HG03460 (cell line): ENCODE measurements around the gene PDX1.

Source experiments
- ATAC-seq: cut with Tn5 transposase; IDR thresholded peaks from one replicate; pipeline ENCODE4 v1.9.1; 2021; ENCODE audit not compliant: unreplicated experiment

Gene PDX1

DNA sequence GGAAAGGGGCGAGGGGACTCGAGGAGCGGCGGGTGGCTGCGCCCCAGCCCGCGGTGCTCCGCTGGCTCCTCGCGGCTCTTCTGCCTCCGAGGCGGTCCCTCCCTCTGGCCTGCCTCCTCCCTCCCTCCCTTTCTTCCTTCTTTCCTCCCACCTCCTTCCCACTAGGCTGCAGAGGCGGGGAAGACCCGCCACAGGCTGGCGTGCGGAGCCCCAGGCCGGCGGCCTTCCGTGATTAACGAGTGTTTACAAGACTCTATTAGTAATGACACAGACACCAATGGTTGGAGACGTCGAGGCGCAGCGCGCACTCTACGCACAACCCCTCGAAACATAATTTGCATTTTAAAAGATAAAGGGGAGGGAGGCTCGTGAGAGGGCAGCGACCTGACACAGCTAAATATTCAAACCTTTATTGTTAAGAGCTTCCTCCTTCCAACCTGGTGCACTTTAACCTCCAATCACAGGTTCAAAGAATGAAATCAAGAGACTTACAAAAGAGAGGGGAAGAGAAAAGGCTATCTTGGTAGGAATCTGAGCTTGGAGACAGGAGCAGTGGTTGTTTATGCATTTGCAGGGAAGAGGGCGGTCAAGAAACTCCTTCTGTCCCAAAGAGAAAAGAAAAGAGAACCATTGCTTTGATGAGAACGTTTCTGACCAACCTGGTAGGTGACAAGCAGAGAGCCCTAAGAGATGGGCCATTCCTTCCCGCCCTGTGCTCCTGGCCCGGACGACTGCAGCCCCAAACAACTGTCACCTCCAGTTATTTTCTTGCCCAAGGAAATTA is 49.5 kb downstream of the PDX1 start, which contains the start of gene CDX2:
TSS of gene CDX2 (minus strand) at position 234 of the 784 bp plus-strand sequence. CDS start 309 bp downstream, outside the sequence.
- no peak for ATAC-seq

DNA sequence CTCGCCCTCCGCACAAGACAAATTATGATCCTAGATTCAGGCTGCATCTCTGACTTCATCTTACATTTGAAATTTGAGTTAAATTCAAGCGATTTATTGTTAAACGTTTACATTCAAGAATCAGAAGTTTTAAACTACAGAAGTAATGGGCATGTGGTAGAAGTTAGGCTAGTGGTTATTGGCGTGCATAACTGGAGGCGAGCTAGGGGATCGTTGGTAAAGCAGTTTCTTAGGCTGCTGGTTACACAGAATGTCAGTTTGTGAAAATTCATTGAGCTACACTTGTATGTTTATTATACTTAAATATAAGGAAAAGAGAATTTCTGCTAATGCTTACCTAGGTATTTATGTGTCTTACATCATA is 50.0 kb downstream of the PDX1 start:
- ATAC-seq: no peak

DNA sequence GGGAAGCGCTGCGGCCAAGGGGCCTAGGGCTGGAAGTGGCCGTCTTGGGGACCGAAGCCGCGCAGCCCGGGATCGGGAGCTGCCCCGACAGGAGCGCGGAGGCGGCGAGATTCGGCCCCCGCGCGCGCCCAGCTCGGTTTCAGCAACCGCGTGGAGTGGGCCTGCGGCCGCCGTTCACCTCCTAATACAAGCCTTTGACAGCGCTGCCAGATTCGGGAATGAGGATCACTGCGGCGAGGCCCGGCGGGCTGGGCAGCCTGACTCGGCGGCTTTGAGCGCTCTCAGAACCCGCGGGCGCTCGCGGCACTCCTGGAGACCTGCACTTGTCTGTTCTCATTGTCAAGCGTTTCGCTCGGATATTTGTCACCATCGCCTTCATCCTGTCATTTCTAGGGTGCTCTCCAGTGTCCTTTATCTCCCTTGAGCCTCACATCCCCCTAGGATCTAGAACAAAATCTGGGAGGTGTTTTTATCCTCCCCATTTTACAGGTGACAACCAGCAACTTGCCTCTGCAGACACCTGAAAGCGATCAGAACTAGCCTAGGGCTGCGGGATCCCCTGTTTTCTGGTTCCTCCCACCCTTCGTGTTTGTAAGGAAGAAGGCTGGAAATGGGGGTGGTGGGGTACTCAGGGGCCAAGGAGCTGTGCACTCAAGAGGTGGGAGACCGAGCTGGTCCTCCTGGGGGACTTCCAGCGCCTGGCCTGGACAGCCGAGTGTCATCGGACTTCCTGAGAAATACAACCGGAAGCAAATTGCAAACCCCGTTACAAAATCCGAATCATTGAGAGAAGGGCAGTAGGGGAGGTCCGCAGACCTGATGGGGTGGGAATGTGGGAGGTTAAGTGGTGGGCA is 50.8 kb downstream of the PDX1 start:
- no peak for ATAC-seq

- no peak for ATAC-seq
Measured at GRCh38 chr13:27971236-27971645, 51.4 kb downstream of the PDX1 start.

DNA sequence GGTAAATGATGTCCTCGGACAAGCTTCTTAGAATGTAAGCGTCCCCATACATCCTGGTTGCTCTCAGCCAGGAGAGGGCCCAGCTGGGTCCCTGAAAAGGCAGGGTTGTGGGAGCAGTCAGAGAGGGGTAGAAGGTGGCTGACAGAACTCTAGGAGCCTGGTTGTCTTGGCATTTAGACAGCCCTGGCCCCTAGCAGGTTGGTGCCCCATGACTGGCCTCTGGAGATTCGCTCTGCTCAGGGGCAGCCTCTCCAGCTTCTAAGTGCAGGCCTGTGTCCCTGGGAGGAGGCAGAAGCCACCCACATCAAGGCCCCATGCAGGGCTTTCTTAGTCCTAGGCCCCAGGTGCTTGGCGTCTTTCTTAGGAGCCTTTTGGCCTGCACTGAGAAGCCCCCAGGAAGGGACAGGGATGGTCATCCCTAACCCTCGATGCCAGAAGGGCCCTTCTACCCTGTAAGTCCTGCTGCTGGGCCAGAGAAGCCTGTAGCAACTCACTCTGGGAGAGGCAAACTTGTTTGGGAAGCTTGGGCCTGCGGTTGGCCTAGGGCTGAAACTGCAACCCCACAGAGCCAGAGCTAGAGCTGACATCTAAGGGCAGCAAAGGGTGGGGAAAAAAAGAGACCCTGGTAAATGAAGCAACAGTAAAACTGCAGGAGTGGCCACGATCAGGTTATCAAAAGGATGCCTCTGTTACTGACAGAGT is 52.1 kb downstream of the PDX1 start:
- no peak for ATAC-seq

GRCh38 chr13:27972478-27972820 is 52.6 kb downstream of the PDX1 start:
- ATAC-seq: no peak

- ATAC-seq: no peak
Measured at GRCh38 chr13:27973291-27973690, 53.5 kb downstream of the PDX1 start.

DNA sequence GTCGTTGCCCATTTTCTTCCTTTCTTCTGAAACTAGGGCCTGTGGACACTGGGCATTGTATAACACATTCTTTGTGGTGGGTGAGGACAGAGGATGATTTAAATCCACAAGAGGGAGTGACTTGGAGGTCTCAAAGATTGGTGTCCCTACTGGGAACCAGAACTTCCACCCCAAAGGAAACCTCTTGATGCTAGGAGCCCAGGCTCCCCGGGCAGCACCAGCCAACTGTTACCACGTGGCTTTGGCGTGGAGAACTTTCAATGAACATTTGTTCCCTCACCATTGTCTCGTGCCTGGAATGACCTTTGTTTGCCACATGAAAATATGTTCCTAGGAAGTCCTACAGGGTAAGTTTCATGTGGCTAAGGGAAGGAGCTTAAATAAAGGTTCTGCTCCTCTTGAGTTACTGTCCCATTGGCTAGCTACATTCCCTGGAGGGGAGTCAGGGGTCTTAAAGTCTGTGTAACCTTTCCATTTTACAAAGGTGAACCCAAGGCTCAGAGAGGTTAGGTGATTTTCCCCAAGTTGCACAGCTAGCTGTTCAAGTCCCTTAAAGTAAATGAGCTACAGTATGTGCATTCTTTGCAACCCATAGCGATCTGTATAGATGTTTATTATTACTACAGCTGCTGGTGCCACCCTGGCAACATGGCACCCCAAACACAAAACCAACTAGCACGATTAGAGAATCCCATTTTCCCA is 54.3 kb downstream of the PDX1 start:
- ATAC-seq: no peak
